ENCODE results near the gene SLIT3. TPM values are rescaled to one million over a fixed set of nuclear protein-coding genes. Genes with fewer than 3 reads are reported as not detected.

SLIT3 gene
- total and polyA plus RNA-seq, 9 of the 15 experiments (the other 6 are each of a cell fraction or from before 2014, with no cell fraction given) = 0.01 to 0.04 TPM; not detected in 7

- Histone ChIP-seq H3K4me2 (ENCODE audit: insufficient read depth, low read length) (no peak overlapping the region), H2AFZ (ENCODE audit: low read depth, low read length) (no peak overlapping the region), H3K4me1 (replicated peaks in 1 of 2; ENCODE audit: control insufficient read depth in 2 of 2, insufficient read depth in 2 of 2, low read length in 2 of 2) (no peaks in the 10 kb centered on the region), H3K27me3 (ENCODE audit: control insufficient read depth in 2 of 2, insufficient read depth in 2 of 2, low read length in 2 of 2) (peaks cover 0 to 5% of the 10 kb centered on the region in 2 experiments; a peak in 1 of 5 replicates), H3K9me3 (replicated peaks; ENCODE audit: control insufficient read depth, insufficient read depth, low read depth, low read length) (no peaks in the 10 kb centered on the region), H3K4me3 (no peak overlapping the region), H3K36me3 (ENCODE audit: control insufficient read depth, insufficient read depth, low read length) (no peaks in the 10 kb centered on the region), H3K9me1 (ENCODE audit: control insufficient read depth, insufficient read depth, low read length) (no peaks in the 10 kb centered on the region), H4K20me1 (replicated peaks; ENCODE audit: control insufficient read depth, insufficient read depth, low read length) (peaks cover 4% of the 10 kb centered on the region; the same call in 1 of the 2 replicates), H3K9ac (ENCODE audit: insufficient read depth in 1 of 2, low read depth in 2 of 2, low read length in 2 of 2) (no peak overlapping the region; a peak in 1 of 4 replicates), H3K27ac (ENCODE audit: extremely low read depth, low read depth, low read length) (no peak overlapping the region), H3K79me2 (ENCODE audit: control insufficient read depth, insufficient read depth, low read length) (no peaks in the 10 kb centered on the region)
- TF ChIP-seq TSHZ1 (CRISPR knock-in tag; IDR thresholded peaks at IDR 0.05) (no peak), CTCF (IDR thresholded peaks at IDR 0.05 in 2 of 3, conservative IDR thresholded peaks at IDR 0.05 in 1 of 3; ENCODE audit: insufficient read depth in 2 of 3, low read depth in 1 of 3, low read length in 3 of 3) (no peak), ZBTB2 (IDR thresholded peaks at IDR 0.05) (no peak), PKNOX1 (IDR thresholded peaks at IDR 0.05) (no peak), PRPF4 (IDR thresholded peaks at IDR 0.05; ENCODE audit: insufficient read depth, low read depth, low read length, poor library complexity, severe bottlenecking) (no peak), ELF1 (tag; IDR thresholded peaks at IDR 0.05) (no peak), NRF1 (conservative IDR thresholded peaks at IDR 0.05 in 1 of 2, IDR thresholded peaks at IDR 0.05 in 1 of 2) (no peak), DEAF1 (CRISPR knock-in tag; IDR thresholded peaks at IDR 0.05) (no peak), SMARCC2 (IDR thresholded peaks at IDR 0.05; ENCODE audit: low read depth) (no peak), COPS2 (conservative IDR thresholded peaks at IDR 0.05) (no peak), FOXJ2 (tag; IDR thresholded peaks at IDR 0.05) (no peak), U2AF1 (optimal IDR thresholded peaks at IDR 0.05; ENCODE audit: low read depth, low read length) (no peak), POU5F1 (IDR thresholded peaks at IDR 0.05; ENCODE audit: borderline replicate concordance, low read depth, low read length, partially characterized antibody) (no peak)
- intact Hi-C loops (cut with micrococcal nuclease) = no loop called here
- CTCF ChIA-PET (ENCODE audit: low intra/inter-chr PET ratio) = no interaction called here
- POLR2A ChIA-PET = no interaction called here
- 0% methylated on average over 1 of the region's 2 CpGs for WGBS (ENCODE audit: insufficient coverage, low coverage, missing lambda C conversion rate)
- in situ Hi-C loops (cut with MboI) = loop anchor here (25.0 kb wide), 1 partner anchor 1221 kb away; no protein-coding TSS in a partner anchor
- ATAC-seq = no peak
- BruUV-seq (replicated peaks) = no TSS peak
- no peak for FAIRE-seq
- no peak for DNase-seq (ENCODE audit: extremely low read depth in 1 of 4, low spot score in 3 of 4)
These were observed 309.6 kb downstream of the SLIT3 start for GRCh38 chr5:168991311-168991710.
